ENCODE data around the gene PROZ. TPM values are rescaled to one million over a fixed set of nuclear protein-coding genes. Genes with fewer than 3 reads are reported as not detected.

PROZ gene
- total RNA-seq, 1 donor from 2014 or later, result not detected

GRCh38 chr13:113148940-113149503 is 9.4 kb upstream of the PROZ start:
- TF ChIP-seq, protein P1, sequence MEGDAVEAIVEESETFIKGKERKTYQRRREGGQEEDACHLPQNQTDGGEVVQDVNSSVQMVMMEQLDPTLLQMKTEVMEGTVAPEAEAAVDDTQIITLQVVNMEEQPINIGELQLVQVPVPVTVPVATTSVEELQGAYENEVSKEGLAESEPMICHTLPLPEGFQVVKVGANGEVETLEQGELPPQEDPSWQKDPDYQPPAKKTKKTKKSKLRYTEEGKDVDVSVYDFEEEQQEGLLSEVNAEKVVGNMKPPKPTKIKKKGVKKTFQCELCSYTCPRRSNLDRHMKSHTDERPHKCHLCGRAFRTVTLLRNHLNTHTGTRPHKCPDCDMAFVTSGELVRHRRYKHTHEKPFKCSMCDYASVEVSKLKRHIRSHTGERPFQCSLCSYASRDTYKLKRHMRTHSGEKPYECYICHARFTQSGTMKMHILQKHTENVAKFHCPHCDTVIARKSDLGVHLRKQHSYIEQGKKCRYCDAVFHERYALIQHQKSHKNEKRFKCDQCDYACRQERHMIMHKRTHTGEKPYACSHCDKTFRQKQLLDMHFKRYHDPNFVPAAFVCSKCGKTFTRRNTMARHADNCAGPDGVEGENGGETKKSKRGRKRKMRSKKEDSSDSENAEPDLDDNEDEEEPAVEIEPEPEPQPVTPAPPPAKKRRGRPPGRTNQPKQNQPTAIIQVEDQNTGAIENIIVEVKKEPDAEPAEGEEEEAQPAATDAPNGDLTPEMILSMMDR (IDR thresholded peaks at IDR 0.05; ENCODE audit: partially characterized antibody, unreplicated experiment), result no peak
- H3K9me3 Mint-ChIP-seq (ENCODE audit: unreplicated experiment), result peaks cover 10% of the 10 kb centered on the region
- H3K36me3 Mint-ChIP-seq (ENCODE audit: unreplicated experiment), result peaks cover 5% of the 10 kb centered on the region
- H3K27me3 Mint-ChIP-seq (ENCODE audit: unreplicated experiment), result peaks cover 10% of the 10 kb centered on the region
- no peak overlapping the region for H3K4me3 Mint-ChIP-seq (ENCODE audit: unreplicated experiment)
- no peak overlapping the region for H3K27ac Mint-ChIP-seq (ENCODE audit: unreplicated experiment)
- peaks cover 5% of the 10 kb centered on the region for H3K4me1 Mint-ChIP-seq (ENCODE audit: low read depth, unreplicated experiment)
- no peak for DNase-seq

GRCh38 chr13:113149711-113150549 is 8.5 kb upstream of the PROZ start:
- Mint-ChIP-seq H3K36me3 (ENCODE audit: unreplicated experiment) (peaks cover 5% of the 10 kb centered on the region), H3K4me1 (ENCODE audit: low read depth, unreplicated experiment) (peaks cover 5% of the 10 kb centered on the region), H3K4me3 (ENCODE audit: unreplicated experiment) (no peak overlapping the region), H3K27me3 (ENCODE audit: unreplicated experiment) (peaks cover 10% of the 10 kb centered on the region), H3K9me3 (ENCODE audit: unreplicated experiment) (peaks cover 10% of the 10 kb centered on the region), H3K27ac (ENCODE audit: unreplicated experiment) (no peak overlapping the region)
- TF ChIP-seq, protein P1 (IDR thresholded peaks at IDR 0.05; ENCODE audit: partially characterized antibody, unreplicated experiment), result no peak
- no peak for DNase-seq

DNA sequence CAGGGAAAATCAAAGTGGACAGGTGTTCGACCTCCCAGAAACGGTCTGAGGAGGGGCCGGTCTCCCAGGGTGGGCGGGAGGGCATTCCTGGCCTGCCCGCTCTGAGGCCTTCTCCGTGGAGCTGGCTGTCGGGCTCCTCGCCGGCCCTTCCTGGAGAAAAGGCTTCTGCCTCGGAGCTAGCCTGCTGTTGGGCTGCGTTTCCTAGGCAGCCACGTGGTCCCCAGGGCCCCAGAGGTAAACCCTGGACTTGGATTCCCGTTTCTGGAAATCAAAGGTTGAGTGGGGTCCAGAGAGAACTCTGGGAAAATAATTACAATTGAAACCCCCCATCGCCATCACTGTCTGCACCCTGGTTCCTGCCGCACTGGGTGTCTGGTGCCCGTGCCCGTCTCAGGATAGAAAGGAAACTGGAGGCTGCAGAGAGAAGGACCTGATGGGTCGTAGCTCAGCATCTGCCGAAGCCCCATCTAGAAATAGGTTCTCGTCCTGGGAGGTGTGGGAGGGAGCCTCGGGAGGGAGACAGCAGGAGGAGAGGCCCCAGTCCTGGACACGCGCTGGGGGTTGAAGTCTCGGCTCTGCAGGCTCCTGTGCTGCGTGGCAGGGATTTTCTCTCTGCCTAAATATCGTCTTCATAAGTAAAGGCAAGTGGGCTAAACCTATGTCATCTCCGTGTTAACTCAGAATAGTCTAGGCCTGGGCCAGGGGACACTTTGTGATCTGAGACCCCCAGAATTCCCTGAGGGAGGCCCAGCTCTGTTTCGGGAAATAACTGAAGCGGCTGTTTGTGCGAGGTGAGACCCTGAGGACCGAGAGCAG is 7.7 kb upstream of the PROZ start:
- peaks cover 5% of the 10 kb centered on the region for H3K4me1 Mint-ChIP-seq (ENCODE audit: low read depth, unreplicated experiment)
- no peak for DNase-seq
- TF ChIP-seq, protein P1 (IDR thresholded peaks at IDR 0.05; ENCODE audit: partially characterized antibody, unreplicated experiment), result no peak
- H3K36me3 Mint-ChIP-seq (ENCODE audit: unreplicated experiment), result peaks cover 5% of the 10 kb centered on the region
- H3K9me3 Mint-ChIP-seq (ENCODE audit: unreplicated experiment), result peaks cover 10% of the 10 kb centered on the region
- H3K27me3 Mint-ChIP-seq (ENCODE audit: unreplicated experiment), result peaks cover 10% of the 10 kb centered on the region
- no peak overlapping the region for H3K27ac Mint-ChIP-seq (ENCODE audit: unreplicated experiment)
- peak overlapping the region; percentile 38 for H3K4me3 Mint-ChIP-seq (ENCODE audit: unreplicated experiment)

DNA sequence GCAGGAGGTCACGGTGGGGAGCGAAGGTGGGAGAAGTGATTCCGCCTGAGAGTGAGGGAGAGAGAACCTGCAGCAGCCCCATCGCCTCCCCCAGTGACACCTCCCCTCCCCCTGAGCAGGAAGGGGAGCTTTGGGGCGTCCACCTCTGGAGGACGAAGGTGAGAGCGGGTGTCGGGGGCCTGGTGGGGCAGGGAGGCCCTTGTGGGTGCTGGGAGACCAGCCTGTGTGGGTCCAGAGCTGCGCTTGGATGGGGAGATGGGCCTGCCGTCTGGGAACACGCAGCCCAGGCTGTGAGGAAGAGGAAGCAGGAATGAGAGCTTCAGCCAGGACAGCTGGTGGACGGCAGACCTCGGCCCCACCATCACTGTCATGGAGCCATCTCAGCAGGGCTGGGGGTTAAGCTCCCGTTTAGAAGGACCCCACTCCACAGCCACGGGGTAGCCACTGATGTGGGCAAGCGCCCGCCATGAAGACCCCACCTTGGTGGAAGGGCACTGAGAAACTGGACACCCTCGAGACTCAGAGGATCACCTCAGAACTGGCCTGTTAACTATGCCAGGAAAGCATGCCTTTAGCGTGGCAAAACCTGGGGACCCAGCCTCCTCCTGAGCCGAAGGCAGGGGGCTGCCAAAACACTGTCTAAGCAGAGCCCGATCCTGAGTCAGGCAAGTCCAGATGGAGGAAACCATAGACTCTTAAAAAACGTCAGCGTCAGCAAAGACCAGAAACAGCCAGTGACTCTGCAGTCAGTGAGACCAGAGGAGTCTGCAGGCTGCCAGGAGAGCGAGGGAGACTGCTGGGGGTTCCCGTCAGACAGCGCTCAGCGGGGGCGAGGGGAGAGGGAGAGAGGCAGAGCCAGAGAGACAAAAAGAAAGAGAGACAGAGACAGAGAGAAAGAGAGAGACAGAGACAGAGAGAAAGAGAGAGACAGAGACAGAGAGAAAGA is 6.4 kb upstream of the PROZ start:
- H3K27me3 Mint-ChIP-seq (ENCODE audit: unreplicated experiment), result peaks cover 10% of the 10 kb centered on the region
- DNase-seq, result no peak
- TF ChIP-seq, protein P1 (IDR thresholded peaks at IDR 0.05; ENCODE audit: partially characterized antibody, unreplicated experiment), result no peak
- H3K36me3 Mint-ChIP-seq (ENCODE audit: unreplicated experiment), result peaks cover 5% of the 10 kb centered on the region
- peak overlapping the region; percentile 55 for H3K27ac Mint-ChIP-seq (ENCODE audit: unreplicated experiment)
- peak overlapping the region; percentile 79 for H3K4me3 Mint-ChIP-seq (ENCODE audit: unreplicated experiment)
- H3K9me3 Mint-ChIP-seq (ENCODE audit: unreplicated experiment), result peaks cover 10% of the 10 kb centered on the region
- H3K4me1 Mint-ChIP-seq (ENCODE audit: low read depth, unreplicated experiment), result peaks cover 5% of the 10 kb centered on the region
